Measurements from ENCODE around the gene GET3.
"Not testable (repeated sequence)": the region's sequence is repeated elsewhere in the genome, so short reads cannot be mapped to it uniquely, and the experiment has no call there.

GET3 gene

DNA sequence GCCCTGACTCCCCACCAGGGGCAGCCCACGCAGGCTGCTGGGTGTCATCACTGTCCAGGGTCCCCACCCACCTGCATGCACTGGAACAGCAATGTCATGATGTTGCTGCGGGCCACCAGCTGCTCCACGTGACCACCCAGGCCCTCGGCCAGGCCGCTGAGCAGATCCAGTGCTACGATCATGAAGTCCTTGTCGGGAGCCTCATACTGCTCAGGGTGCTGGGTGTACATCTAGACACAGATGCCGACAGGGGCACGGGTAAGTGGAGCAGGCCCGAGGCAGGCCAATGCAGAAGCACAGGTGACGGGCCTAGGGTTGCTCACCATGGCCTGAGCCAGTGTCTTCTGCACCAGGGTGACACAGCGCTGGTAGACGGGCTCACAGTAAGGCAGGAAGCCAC, 32.1 kb upstream of the GET3 start:
- Mint-ChIP-seq H3K36me3 (peaks cover 49% of the 10 kb centered on the region), H3K27me3 (no peaks in the 10 kb centered on the region)
- CTCF ChIA-PET, result no interaction called here

GRCh38 chr19:12705654-12706331, 31.5 kb upstream of the GET3 start:
- Mint-ChIP-seq H3K27me3 (no peaks in the 10 kb centered on the region), H3K27ac (no peak overlapping the region), H3K9me3 (no peaks in the 10 kb centered on the region), H3K4me1 (no peaks in the 10 kb centered on the region), H3K4me3 (no peak overlapping the region), H3K36me3 (peaks cover 53% of the 10 kb centered on the region)
- no peak for DNase-seq
- CTCF ChIA-PET, result no interaction called here

More for the DNA sequence above, 32.1 kb upstream of the GET3 start:
- H3K4me3 Mint-ChIP-seq, result no peak overlapping the region
- H3K9me3 Mint-ChIP-seq, result no peaks in the 10 kb centered on the region
- no peaks in the 10 kb centered on the region for H3K4me1 Mint-ChIP-seq
- no peak overlapping the region for H3K27ac Mint-ChIP-seq
- no peak for DNase-seq

DNA sequence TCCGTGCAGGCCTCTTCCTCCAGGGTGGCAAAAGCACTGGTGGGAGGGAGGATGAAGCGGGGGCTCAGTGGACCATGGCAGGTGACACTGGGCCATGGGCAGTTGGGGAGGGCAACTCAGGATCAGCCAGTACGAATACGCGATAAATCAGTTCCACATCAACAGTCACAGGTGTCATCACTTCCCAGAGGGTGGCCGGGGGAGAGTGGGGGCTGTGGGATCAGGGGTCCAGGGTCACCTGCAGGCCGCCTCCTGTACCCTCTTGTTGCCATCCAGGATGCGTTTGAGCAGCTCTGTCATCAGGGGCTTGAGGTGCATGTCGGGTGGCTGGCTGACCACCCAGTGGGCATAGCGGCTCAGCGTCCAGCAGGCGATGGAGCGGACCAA, 31.0 kb upstream of the GET3 start:
- no peak for DNase-seq
- CTCF ChIA-PET, result no interaction called here
- Mint-ChIP-seq H3K27ac (no peak overlapping the region), H3K4me1 (no peaks in the 10 kb centered on the region), H3K4me3 (no peak overlapping the region), H3K9me3 (no peaks in the 10 kb centered on the region), H3K36me3 (peaks cover 57% of the 10 kb centered on the region), H3K27me3 (no peaks in the 10 kb centered on the region)

DNA sequence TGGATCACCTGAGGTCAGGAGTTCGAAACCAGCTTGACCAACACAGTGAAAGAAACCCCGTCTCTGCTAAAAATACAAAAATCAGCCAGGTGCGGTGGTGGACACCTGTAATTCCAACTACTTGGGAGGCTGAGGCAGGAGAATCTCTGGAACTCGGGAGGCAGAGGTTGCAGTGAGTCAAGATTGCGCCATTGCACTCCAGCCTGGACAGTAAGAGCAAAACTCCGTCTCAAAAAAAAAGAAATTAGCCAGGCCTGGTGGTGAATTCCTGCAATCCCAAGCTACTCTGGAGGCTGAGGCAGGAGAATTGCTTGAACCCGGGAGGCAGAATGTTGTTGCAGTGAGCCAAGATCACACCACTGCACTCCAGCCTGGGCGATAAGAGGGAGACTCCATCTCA, 28.7 kb upstream of the GET3 start:
- Mint-ChIP-seq H3K4me1 (no peaks in the 10 kb centered on the region), H3K27me3 (no peaks in the 10 kb centered on the region), H3K27ac (no peak overlapping the region), H3K9me3 (no peaks in the 10 kb centered on the region), H3K4me3 (no peak overlapping the region), H3K36me3 (peaks cover 57% of the 10 kb centered on the region)
- CTCF ChIA-PET, result interaction anchor here (1.4 to 2.3 kb wide), 3 partner anchors 49 to 87 kb away, joined by 3 to 6 read pairs (median 4); no protein-coding TSS in a partner anchor
- DNase-seq, result no peak

- Mint-ChIP-seq H3K36me3 (peaks cover 54% of the 10 kb centered on the region), H3K4me3 (no peak overlapping the region), H3K9me3 (no peaks in the 10 kb centered on the region), H3K4me1 (no peaks in the 10 kb centered on the region), H3K27ac (no peak overlapping the region), H3K27me3 (no peaks in the 10 kb centered on the region)
- no peak for DNase-seq
- CTCF ChIA-PET, result interaction anchor here (0.9 kb wide), 1 partner anchor 137 kb away, joined by 3 read pairs; no protein-coding TSS in a partner anchor
Measured at GRCh38 chr19:12711187-12711586, 26.1 kb upstream of the GET3 start.

DNA sequence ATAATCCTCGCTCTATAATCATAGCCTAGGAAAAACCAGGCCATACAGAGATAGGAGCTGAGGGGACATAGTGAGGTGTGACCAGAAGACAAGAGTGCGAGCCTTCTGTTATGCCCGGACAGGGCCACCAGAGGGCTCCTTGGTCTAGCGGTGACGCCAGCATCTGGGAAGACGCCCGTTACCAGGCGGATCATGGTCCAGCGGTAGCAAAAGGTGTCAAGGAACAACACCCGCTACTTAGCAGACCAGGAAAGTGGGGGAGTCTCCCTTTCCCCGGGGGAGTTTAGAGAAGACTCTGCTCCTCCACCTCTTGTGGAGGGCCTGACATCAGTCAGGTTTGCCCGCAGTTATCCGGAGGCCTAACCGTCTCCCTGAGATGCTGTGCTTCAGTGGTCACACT, 25.2 kb upstream of the GET3 start:
- H3K27me3 Mint-ChIP-seq, H3K4me1 Mint-ChIP-seq, H3K27ac Mint-ChIP-seq, H3K4me3 Mint-ChIP-seq, CTCF ChIA-PET, H3K9me3 Mint-ChIP-seq: not testable (repeated sequence)
- H3K36me3 Mint-ChIP-seq, result peaks cover 51% of the 10 kb centered on the region
- DNase-seq, result peak; percentile 44

GRCh38 chr19:12713304-12713703, 24.0 kb upstream of the GET3 start:
- not testable (repeated sequence) for H3K27me3 Mint-ChIP-seq, H3K27ac Mint-ChIP-seq, H3K4me1 Mint-ChIP-seq, H3K9me3 Mint-ChIP-seq, H3K4me3 Mint-ChIP-seq, DNase-seq
- CTCF ChIA-PET, result interaction anchor here (1.4 to 6.0 kb wide), 3 partner anchors 29 to 47 kb away, joined by 3 to 35 read pairs (median 5); no protein-coding TSS in a partner anchor
- peaks cover 48% of the 10 kb centered on the region for H3K36me3 Mint-ChIP-seq

GRCh38 chr19:12715102-12715501, 22.2 kb upstream of the GET3 start:
- H3K27me3 Mint-ChIP-seq, result no peaks in the 10 kb centered on the region
- peaks cover 52% of the 10 kb centered on the region for H3K36me3 Mint-ChIP-seq
- H3K9me3 Mint-ChIP-seq, result no peaks in the 10 kb centered on the region
- no peak overlapping the region for H3K27ac Mint-ChIP-seq
- DNase-seq, result no peak
- no peak overlapping the region for H3K4me3 Mint-ChIP-seq
- CTCF ChIA-PET, result interaction anchor here (0.6 to 6.0 kb wide), 5 partner anchors 16 to 103 kb away, joined by 3 to 35 read pairs (median 3); partner anchors contain the start of gene TRIR
- peaks cover 13% of the 10 kb centered on the region for H3K4me1 Mint-ChIP-seq

- H3K4me3 Mint-ChIP-seq, result no peak overlapping the region
- no peak for DNase-seq
- H3K27me3 Mint-ChIP-seq, result no peaks in the 10 kb centered on the region
- no peaks in the 10 kb centered on the region for H3K9me3 Mint-ChIP-seq
- no peak overlapping the region for H3K27ac Mint-ChIP-seq
- peaks cover 20% of the 10 kb centered on the region for H3K4me1 Mint-ChIP-seq
- CTCF ChIA-PET, result interaction anchor here (0.7 to 6.0 kb wide), 8 partner anchors 15 to 132 kb away, joined by 3 to 35 read pairs (median 6); partner anchors contain the start of gene TRIR
- peaks cover 44% of the 10 kb centered on the region for H3K36me3 Mint-ChIP-seq
Measured at GRCh38 chr19:12715929-12716328, 21.4 kb upstream of the GET3 start.

DNA sequence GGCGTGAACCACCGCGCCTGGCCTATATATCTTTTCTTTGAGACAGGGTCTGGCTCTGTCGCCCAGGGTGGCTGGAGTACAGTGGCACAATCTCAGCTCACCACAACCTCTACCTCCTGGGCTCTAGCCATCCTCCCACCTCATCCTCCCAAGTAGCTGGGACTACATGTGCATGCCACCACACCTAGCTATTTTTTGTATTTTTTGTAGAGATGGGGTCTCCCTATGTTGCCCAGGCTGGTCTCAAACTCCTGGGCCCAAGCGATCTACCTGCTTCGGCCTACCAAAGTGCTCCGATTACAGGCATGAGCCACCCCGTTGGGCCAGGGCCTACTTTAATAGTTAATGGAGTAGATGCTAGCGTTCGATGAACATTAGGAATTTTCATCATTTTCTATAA, 17.0 kb upstream of the GET3 start:
- H3K9me3 Mint-ChIP-seq, result no peaks in the 10 kb centered on the region
- H3K27me3 Mint-ChIP-seq, result peaks cover 4% of the 10 kb centered on the region
- peak overlapping the region; percentile 83 for H3K27ac Mint-ChIP-seq
- CTCF ChIA-PET, result interaction anchor here (0.9 to 6.4 kb wide), 4 partner anchors 11 to 45 kb away, joined by 3 to 48 read pairs (median 6); partner anchors contain the start of gene TRIR
- peaks cover 40% of the 10 kb centered on the region for H3K4me1 Mint-ChIP-seq
- DNase-seq, result no peak
- H3K36me3 Mint-ChIP-seq, result peaks cover 30% of the 10 kb centered on the region
- peak overlapping the region; percentile 99 for H3K4me3 Mint-ChIP-seq

- DNase-seq, result peak; percentile 59
- peak overlapping the region; percentile 99 for H3K4me3 Mint-ChIP-seq
- CTCF ChIA-PET, result interaction anchor here (1.1 to 6.4 kb wide), 5 partner anchors 12 to 45 kb away, joined by 3 to 48 read pairs (median 5); partner anchors contain the start of gene TRIR
- peaks cover 40% of the 10 kb centered on the region for H3K4me1 Mint-ChIP-seq
- H3K36me3 Mint-ChIP-seq, result peaks cover 25% of the 10 kb centered on the region
- peak overlapping the region; percentile 93 for H3K27ac Mint-ChIP-seq
- H3K9me3 Mint-ChIP-seq, result no peaks in the 10 kb centered on the region
- peaks cover 4% of the 10 kb centered on the region for H3K27me3 Mint-ChIP-seq
Measured at GRCh38 chr19:12720851-12721655, 16.2 kb upstream of the GET3 start.

DNA sequence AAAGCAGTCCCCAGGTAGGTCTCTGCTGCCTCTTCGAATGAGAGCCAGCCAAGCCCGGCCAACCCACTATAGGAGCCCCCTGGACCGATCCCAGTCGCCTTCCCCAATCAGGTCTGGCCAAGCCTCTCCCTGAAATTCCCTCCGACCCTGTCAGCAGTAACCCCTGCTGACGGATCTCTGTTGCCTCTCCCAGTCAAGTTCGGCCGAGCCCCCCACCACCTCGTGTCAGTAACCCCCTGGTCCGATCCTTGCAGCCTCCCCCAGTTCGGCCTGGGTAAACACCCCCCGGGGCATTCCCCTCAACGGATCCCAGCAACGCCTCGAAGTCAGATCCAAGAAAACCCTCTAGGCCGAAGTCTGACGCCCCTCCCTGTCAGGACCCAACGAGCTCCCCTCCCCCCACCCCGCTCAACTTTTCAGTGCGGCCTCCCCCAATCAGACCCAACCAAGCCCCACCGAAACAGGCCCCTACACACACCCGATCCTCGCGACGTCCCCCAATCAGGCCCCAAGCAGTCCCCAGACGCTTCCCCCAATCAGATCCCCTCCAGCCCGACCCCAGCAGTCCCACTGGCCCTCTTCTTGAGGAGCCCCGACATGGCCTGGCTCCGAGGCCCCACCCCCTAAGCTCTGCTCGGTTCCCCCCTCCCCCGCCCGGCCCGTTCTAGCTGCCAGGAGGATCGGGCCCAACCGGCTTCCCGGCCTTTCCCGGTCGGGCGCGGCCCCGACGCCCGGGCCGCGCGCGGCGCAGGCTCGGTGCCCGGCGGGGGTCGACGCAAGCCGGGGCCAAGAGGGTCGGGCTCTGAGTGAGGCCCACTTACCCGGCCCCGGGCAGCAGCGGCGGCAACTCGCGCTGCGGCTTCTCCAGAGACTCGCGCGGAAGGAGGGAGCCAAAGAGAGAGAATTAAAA, 15.4 kb upstream of the GET3 start:
- Mint-ChIP-seq H3K4me3 (peak overlapping the region; percentile 99), H3K4me1 (peaks cover 42% of the 10 kb centered on the region), H3K36me3 (peaks cover 26% of the 10 kb centered on the region), H3K9me3 (no peaks in the 10 kb centered on the region), H3K27me3 (peaks cover 4% of the 10 kb centered on the region), H3K27ac (peak overlapping the region; percentile 93)
- peak; percentile 71 for DNase-seq
- CTCF ChIA-PET, result interaction anchor here (1.1 to 6.4 kb wide), 5 partner anchors 12 to 44 kb away, joined by 3 to 48 read pairs (median 5); partner anchors contain the start of gene TRIR

DNA sequence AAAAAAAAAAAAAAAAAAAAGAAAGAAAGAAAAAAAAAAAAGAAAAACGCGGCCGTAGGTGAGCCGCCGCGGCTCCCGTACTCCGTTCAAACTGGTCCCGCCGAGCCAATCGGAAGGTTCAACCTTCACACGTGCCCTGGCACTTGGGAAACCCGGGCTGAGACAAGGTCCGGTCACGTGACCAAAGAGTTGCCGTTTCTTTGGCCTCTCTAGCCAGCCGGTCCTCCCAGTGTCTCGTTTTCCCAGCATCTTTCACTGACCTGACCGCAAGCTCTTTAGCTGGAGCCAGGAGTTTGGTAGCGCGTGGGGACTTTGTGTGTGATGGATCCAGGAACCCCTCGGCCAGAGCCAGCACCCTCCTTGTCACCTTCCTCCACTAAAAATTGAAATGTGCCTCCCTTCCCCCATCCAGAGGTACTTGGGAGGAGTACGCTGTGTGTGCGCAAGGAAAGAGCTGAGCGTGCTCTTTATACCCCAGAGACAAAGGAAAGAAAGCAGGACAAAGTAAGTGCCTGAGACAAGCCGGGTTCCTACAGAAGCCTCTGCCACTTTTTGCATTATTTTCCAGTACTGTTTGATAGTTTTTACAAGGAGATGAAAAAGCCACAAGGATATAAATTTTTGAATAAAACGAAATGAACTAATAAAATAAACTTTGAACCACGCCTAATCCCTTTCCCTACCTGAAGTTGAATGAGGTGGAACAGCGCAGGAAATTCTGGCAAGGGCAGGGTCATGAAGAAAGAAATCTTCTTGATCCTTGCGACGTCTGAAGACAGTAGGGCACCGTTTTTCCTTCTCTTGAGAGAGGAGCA, 14.5 kb upstream of the GET3 start:
- Mint-ChIP-seq H3K27ac (peak overlapping the region; percentile 91), H3K9me3 (no peaks in the 10 kb centered on the region), H3K4me1 (peaks cover 41% of the 10 kb centered on the region), H3K36me3 (peaks cover 29% of the 10 kb centered on the region), H3K4me3 (peak overlapping the region; percentile 82), H3K27me3 (peaks cover 4% of the 10 kb centered on the region)
- DNase-seq, result peak; percentile 97
- CTCF ChIA-PET, result interaction anchor here (0.6 to 6.4 kb wide), 5 partner anchors 11 to 73 kb away, joined by 3 to 48 read pairs (median 4); partner anchors contain the start of gene TRIR
